Measurements from ENCODE around the gene RAPGEF6.

GRCh38 chr5:131386124-131386523, 248.9 kb downstream of the RAPGEF6 start:
- TF ChIP-seq CEBPB (IDR thresholded peaks at IDR 0.05; ENCODE audit: low read depth, low read length) (no peak), CTCF (conservative IDR thresholded peaks at IDR 0.05; ENCODE audit: low read depth, low read length) (no peak)

Measured in IMR-90 (cell line).